ENCODE measurements around the gene MBOAT7.
"Not testable (repeated sequence)": the region's sequence is repeated elsewhere in the genome, so short reads cannot be mapped to it uniquely, and the experiment has no call there.

The MBOAT7 gene

GRCh38 chr19:54178581-54179261 lies 10.7 kb downstream of the MBOAT7 start:
- no peak overlapping the region for H3K4me3 ChIP-seq (ENCODE audit: low read depth, low read length)
- TF ChIP-seq, protein P1, sequence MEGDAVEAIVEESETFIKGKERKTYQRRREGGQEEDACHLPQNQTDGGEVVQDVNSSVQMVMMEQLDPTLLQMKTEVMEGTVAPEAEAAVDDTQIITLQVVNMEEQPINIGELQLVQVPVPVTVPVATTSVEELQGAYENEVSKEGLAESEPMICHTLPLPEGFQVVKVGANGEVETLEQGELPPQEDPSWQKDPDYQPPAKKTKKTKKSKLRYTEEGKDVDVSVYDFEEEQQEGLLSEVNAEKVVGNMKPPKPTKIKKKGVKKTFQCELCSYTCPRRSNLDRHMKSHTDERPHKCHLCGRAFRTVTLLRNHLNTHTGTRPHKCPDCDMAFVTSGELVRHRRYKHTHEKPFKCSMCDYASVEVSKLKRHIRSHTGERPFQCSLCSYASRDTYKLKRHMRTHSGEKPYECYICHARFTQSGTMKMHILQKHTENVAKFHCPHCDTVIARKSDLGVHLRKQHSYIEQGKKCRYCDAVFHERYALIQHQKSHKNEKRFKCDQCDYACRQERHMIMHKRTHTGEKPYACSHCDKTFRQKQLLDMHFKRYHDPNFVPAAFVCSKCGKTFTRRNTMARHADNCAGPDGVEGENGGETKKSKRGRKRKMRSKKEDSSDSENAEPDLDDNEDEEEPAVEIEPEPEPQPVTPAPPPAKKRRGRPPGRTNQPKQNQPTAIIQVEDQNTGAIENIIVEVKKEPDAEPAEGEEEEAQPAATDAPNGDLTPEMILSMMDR (IDR thresholded peaks at IDR 0.05; ENCODE audit: low read depth, low read length): no peak

- TF ChIP-seq, protein P1 (IDR thresholded peaks at IDR 0.05; ENCODE audit: low read depth, low read length): no peak
- H3K4me3 ChIP-seq (ENCODE audit: low read depth, low read length): no peak overlapping the region
Measured at GRCh38 chr19:54173951-54174834, 15.2 kb downstream of the MBOAT7 start.

- TF ChIP-seq, protein P1 (IDR thresholded peaks at IDR 0.05; ENCODE audit: low read depth, low read length): no peak
- no peak overlapping the region for H3K4me3 ChIP-seq (ENCODE audit: low read depth, low read length)
Measured at GRCh38 chr19:54173359-54173699, 16.1 kb downstream of the MBOAT7 start.

- TF ChIP-seq, protein P1 (IDR thresholded peaks at IDR 0.05; ENCODE audit: low read depth, low read length): no peak
- H3K4me3 ChIP-seq (ENCODE audit: low read depth, low read length): no peak within 1 kb of the TSS
Measured at GRCh38 chr19:54172471-54173358, 16.7 kb downstream of the MBOAT7 start, which contains the start of gene TMC4. Gene TMC4, minus strand, starts transcription at chr19:54173160. Its CDS starts 43 bp downstream, at chr19:54173117.

DNA sequence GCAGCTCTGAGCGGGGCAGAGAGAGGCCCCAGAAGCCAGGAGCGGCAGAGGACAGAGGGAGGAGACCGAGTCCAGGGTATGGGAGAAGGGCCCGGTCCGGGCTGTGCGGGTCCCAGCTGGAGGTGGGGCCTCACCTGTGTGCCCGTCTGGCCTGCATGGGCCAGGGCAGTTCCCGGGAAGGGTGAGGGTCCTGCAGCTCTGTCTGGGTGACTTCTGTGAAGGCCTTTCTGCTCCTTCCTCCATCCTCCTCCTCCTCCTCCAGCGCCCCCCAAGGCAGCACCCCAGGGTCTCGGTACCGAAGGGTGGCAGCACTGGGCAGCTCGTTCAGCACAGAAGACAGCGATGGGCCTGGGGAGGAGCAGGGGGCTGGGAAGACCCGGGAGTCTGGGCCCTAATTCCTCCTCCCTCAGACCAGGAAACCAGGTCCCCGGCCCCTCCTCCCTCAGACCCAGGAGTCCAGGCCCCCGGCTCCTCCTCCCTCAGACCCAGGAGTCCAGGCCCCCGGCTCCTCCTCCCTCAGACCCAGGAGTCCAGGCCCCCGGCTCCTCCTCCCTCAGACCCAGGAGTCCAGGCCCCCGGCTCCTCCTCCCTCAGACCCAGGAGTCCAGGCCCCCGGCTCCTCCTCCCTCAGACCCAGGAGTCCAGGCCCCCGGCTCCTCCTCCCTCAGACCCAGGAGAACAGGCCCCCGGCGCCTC lies 17.5 kb downstream of the MBOAT7 start:
- not testable (repeated sequence) for H3K4me3 ChIP-seq (ENCODE audit: low read depth, low read length)

GRCh38 chr19:54169149-54169740 lies 20.1 kb downstream of the MBOAT7 start:
- H3K4me3 ChIP-seq (ENCODE audit: low read depth, low read length): no peak overlapping the region
- TF ChIP-seq, protein P1 (IDR thresholded peaks at IDR 0.05; ENCODE audit: low read depth, low read length): no peak
